ENCODE data around the gene PREX1. TPM values are rescaled to one million over a fixed set of nuclear protein-coding genes. Genes with fewer than 3 reads are reported as not detected.

Gene PREX1
- total and polyA plus RNA-seq, 2 donors (not counting 3 experiments of a cell fraction or from before 2014, with no cell fraction given): 51.3 to 72.9 TPM

GRCh38 chr20:48841196-48841874 lies 13.5 kb upstream of the PREX1 start:
- Histone ChIP-seq H3K9ac (replicated peaks; ENCODE audit: extremely low read depth, insufficient read depth, low read length) (no peak overlapping the region), H2AFZ (ENCODE audit: low read depth, low read length) (peak overlapping the region; percentile 21), H3K4me1 (ENCODE audit: control insufficient read depth, extremely low read depth, insufficient read depth, low read length) (peaks cover 40% of the 10 kb centered on the region), H3K9me3 (replicated peaks; ENCODE audit: control insufficient read depth, insufficient read depth, low read length) (no peaks in the 10 kb centered on the region), H3K36me3 (ENCODE audit: control insufficient read depth in 2 of 2, extremely low read depth in 1 of 2, insufficient read depth in 2 of 2, low read length in 2 of 2) (no peaks in the 10 kb centered on the region), H3K9me1 (replicated peaks; ENCODE audit: control insufficient read depth, extremely low read depth, insufficient read depth, low read length) (no peaks in the 10 kb centered on the region), H3K27ac (ENCODE audit: insufficient read depth, low read depth, low read length) (peak overlapping the region; percentile 73), H3K4me3 (replicated peaks in 1 of 3; ENCODE audit: insufficient read depth in 1 of 3, low read depth in 1 of 3, low read length in 3 of 3) (no peak overlapping the region), H4K20me1 (replicated peaks; ENCODE audit: control insufficient read depth, extremely low read depth, insufficient read depth, low read length) (no peaks in the 10 kb centered on the region), H3K27me3 (ENCODE audit: control insufficient read depth in 2 of 2, insufficient read depth in 2 of 2, low read length in 2 of 2) (no peaks in the 10 kb centered on the region), H3K4me2 (ENCODE audit: insufficient read depth, low read length) (peak overlapping the region; percentile 51), H3K79me2 (ENCODE audit: control insufficient read depth, insufficient read depth, low read length) (no peaks in the 10 kb centered on the region)
- no peak for DNase-seq (ENCODE audit: low read depth, low spot score)
- POLR2A ChIA-PET: interaction anchor here (0.7 kb wide), 1 partner anchor 56 kb away, joined by 4 read pairs; no protein-coding TSS in a partner anchor
- BruUV-seq (replicated peaks): no TSS peak
- TF ChIP-seq CTCF (IDR thresholded peaks at IDR 0.05; ENCODE audit: extremely low read depth in 1 of 2, insufficient read depth in 1 of 2, low read depth in 1 of 2, low read length in 2 of 2): no peak
- no peak for TF ChIP-seq POLR2A (IDR thresholded peaks at IDR 0.05; ENCODE audit: low read depth, low read length)
- TF ChIP-seq POLR2AphosphoS5 (IDR thresholded peaks at IDR 0.05; ENCODE audit: insufficient read depth, low read depth, low read length): no peak
- TF ChIP-seq FOS (IDR thresholded peaks at IDR 0.05; ENCODE audit: borderline replicate concordance, insufficient read depth, low read length): no peak
- TF ChIP-seq MYC (IDR thresholded peaks at IDR 0.05; ENCODE audit: low read depth, low read length): no peak
- no peak for TF ChIP-seq GATA2 (IDR thresholded peaks at IDR 0.05; ENCODE audit: insufficient read depth, insufficient read length, low read depth, low read length)
- dilution Hi-C loops (cut with MboI; ENCODE audit: extremely low pct_ligation_motif_present, low sequenced_read_pairs): no loop called here
- intact Hi-C loops (cut with micrococcal nuclease): loop anchor here (1.0 kb wide), 1 partner anchor 13 kb away; no protein-coding TSS in a partner anchor
- CTCF ChIA-PET: interaction anchor here (1.0 to 2.0 kb wide), 10 partner anchors 9 to 184 kb away, joined by 3 to 11 read pairs (median 4); partner anchors contain the start of gene PREX1
- FAIRE-seq: no peak
